Activated CD4-positive, alpha-beta T cell treated with anti-CD3 and anti-CD28 coated beads, Interleukin-2, amount 10 ng/mL, durations not matched to agents 24 days and 14 days (primary cell): ENCODE data around the gene WDR1. TPM values are rescaled to one million over a fixed set of nuclear protein-coding genes. Genes with fewer than 3 reads are reported as not detected.
A peak's percentile ranks its signal among the peaks of the same experiment; 100 is the strongest.

Source experiments
- DNase-seq: peaks from one replicate; pipeline ENCODE4 v3.0.0; 2022
- H3K27ac Mint-ChIP-seq: one replicate; pipeline ENCODE4 v1.8.0; 2022; ENCODE audit warnings: mild to moderate bottlenecking, mixed read lengths
- H3K27me3 Mint-ChIP-seq: one replicate; pipeline ENCODE4 v1.8.0; 2022; ENCODE audit warnings: mixed read lengths
- H3K36me3 Mint-ChIP-seq: one replicate; pipeline ENCODE4 v1.8.0; 2022; ENCODE audit warnings: low read depth, mild to moderate bottlenecking, mixed read lengths
- H3K4me1 Mint-ChIP-seq: one replicate; pipeline ENCODE4 v1.8.0; 2021; ENCODE audit warnings: mixed read lengths
- H3K4me3 Mint-ChIP-seq: one replicate; pipeline ENCODE4 v1.8.0; 2022; ENCODE audit warnings: mild to moderate bottlenecking, moderate library complexity, mixed read lengths
- H3K9me3 Mint-ChIP-seq: one replicate; pipeline ENCODE4 v1.8.0; 2021; ENCODE audit warnings: mixed read lengths
- intact Hi-C: fragments of 100-400 bp; cut with micrococcal nuclease; formaldehyde crosslinking; loops from one replicate; pipeline ENCODE4 v1.15.1; 2023
- total RNA-seq: library from RNA; stranded (reverse); gene quantifications from 2 replicates; pipeline ENCODE4 v1.2.3, GENCODE V29; 2022

WDR1 gene
- total RNA-seq, 1 donor from 2014 or later, result 369 TPM

DNA sequence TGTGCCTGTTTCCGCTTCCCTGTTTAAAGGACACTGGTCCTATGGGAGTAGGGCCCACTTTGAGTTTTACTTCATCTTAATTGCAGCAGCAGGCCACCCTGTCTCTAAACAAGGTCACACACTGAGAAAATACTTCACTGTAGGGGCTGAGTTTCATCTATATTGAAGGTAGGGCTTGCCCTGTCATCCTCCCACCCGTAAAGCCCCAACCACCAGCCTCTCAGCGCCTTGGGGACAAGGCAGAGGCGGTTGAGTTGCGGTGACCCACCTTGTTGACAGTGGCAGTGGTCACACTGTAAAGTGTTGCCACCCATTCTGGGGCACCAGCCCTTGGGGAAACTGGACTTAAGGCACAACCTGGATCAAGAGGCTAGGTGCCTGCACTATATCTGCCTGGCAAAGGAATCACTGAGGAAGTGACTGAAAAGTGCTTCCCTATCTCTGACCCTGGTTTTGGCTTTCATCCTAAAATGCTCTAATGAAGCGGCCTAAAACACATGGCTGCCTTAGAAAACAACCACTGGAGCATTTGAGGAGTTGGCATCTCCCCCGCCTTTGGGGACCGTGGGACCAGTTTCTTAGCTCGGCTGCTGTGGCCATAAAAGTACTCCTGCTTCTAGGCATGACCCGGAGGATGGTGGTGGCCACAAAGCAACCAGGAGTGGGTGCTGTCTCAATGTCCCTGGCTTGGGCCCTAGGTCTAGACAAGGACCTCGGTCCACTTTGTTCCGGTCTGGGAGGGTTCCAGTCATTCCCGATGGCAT lies 7.8 kb upstream of the WDR1 start:
- H3K4me1 Mint-ChIP-seq, result peaks cover 35% of the 10 kb centered on the region
- intact Hi-C loops, result no loop called here
- peaks cover 4% of the 10 kb centered on the region for H3K9me3 Mint-ChIP-seq
- H3K27ac Mint-ChIP-seq, result peak overlapping the region; percentile 80
- H3K36me3 Mint-ChIP-seq, result no peaks in the 10 kb centered on the region
- H3K27me3 Mint-ChIP-seq, result no peaks in the 10 kb centered on the region
- no peak overlapping the region for H3K4me3 Mint-ChIP-seq
- DNase-seq, result no peak

DNA sequence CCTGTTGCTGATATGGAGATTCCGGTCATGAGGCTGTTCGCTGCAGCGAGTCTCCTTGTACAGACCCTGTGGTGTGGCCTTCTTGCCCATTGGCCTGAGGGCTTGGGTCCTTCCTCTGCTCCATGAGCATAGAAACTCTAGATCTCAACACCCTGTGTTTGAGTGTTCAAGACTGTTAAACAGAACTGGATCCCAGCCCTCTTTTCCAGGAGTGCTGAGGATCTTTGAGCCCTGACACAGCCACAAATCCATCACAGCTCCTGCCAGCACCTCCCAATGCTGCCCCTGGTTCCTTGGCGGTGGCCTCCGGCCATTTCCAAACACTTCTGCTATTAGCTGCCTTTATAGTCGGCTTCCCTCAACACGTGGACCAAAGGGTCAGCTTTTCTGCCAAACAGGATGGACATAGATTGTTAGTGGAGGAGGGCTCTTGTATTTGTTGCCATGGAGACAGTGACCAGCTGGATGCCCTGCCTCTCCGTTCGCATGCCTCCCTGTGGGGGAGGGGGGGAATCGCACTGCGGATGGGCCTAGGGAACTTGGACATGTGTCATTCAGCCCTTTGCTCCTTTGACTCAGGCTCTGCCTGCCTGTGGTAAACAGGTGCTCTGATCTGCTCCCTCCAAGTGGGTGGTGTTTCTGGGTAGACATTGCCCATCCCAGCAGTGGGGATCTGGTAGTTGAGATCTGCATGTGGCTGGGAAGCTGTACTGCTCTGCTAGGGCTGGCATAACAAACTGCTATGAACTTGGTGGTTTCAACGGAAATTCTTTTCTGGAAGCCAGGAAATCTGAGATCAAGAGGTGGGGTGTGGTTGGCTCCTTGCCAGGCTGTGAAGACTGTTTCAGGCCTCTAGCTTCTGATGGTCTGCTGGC lies 6.9 kb upstream of the WDR1 start:
- Mint-ChIP-seq H3K9me3 (peaks cover 4% of the 10 kb centered on the region), H3K4me1 (peaks cover 43% of the 10 kb centered on the region), H3K27me3 (no peaks in the 10 kb centered on the region), H3K4me3 (peak overlapping the region; percentile 39), H3K27ac (peak overlapping the region; percentile 80), H3K36me3 (no peaks in the 10 kb centered on the region)
- intact Hi-C loops, result no loop called here
- peak; percentile 70 for DNase-seq

GRCh38 chr4:10122236-10122932 lies 5.8 kb upstream of the WDR1 start:
- Mint-ChIP-seq H3K27ac (no peak overlapping the region), H3K4me1 (peaks cover 54% of the 10 kb centered on the region), H3K36me3 (no peaks in the 10 kb centered on the region), H3K27me3 (no peaks in the 10 kb centered on the region), H3K9me3 (peaks cover 4% of the 10 kb centered on the region), H3K4me3 (no peak overlapping the region)
- peak; percentile 56 for DNase-seq
- intact Hi-C loops, result no loop called here

DNA sequence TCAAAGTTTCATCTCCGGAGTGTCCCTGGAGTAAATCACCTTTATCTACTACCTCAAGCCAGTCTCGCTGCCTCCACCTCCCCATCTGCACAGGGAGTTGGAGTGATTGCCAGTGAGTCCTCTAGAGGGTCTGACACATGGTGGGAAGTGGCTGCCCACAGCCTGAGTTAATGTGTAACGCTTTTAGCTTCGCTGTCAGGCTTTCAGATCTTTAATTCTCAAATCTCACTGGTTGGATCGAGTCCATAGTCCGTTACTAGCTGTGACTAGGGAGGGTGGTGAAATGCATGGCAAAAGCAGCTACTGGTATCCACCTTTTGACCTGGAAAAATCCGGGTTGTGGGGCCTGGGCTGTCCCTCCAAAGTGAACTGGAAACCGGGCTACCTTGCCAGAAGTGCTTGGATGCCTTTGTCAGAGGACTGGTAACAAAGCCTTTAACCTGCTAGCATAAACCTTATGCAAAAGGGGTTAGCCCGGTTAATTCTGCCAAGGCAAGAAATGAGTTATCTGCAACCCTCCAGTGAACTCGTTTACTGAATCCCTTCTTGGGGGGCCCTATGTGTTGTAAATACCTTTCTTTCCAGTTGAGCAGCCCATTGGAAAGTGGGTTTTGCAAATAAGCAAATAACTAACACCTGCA lies 5.1 kb upstream of the WDR1 start:
- Mint-ChIP-seq H3K4me3 (no peak overlapping the region), H3K27me3 (no peaks in the 10 kb centered on the region), H3K36me3 (no peaks in the 10 kb centered on the region), H3K27ac (no peak overlapping the region), H3K9me3 (peaks cover 4% of the 10 kb centered on the region), H3K4me1 (peaks cover 59% of the 10 kb centered on the region)
- peak; percentile 56 for DNase-seq
- intact Hi-C loops, result no loop called here

DNA sequence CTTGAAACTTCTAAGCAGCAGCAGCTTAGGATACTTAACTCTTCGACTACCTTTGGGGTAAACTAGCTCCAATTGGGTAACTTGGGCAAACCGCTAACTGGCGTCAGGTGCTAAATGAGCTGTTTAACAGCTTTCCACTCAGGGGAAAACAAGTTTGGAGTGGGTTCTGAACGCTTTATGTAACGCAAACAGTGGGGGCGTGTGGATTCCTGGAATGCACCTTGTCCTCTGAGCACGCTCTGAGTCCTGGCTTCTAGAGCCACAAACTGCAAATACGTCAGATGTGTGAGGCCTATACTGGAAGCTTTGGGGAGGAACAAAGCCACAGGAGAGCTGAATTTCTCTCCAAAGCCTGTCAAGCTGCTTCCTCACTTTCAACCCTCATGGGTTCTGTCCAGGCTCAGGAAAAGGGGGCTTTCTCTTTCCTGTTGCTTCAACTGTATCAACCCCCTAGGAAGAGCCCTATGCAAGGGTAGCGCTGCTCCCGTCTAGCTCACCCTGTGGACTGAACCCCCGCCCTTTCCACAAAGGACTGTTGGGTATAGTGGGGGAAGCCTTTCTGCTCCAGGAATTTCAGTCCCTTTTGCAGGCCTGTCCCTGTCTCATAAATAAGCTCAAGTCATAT lies 4.5 kb upstream of the WDR1 start:
- no peaks in the 10 kb centered on the region for H3K27me3 Mint-ChIP-seq
- peaks cover under 1% of the 10 kb centered on the region for H3K36me3 Mint-ChIP-seq
- peaks cover 4% of the 10 kb centered on the region for H3K9me3 Mint-ChIP-seq
- H3K4me3 Mint-ChIP-seq, result no peak overlapping the region
- H3K4me1 Mint-ChIP-seq, result peaks cover 59% of the 10 kb centered on the region
- intact Hi-C loops, result no loop called here
- peak; percentile 58 for DNase-seq
- peak overlapping the region; percentile 66 for H3K27ac Mint-ChIP-seq

GRCh38 chr4:10119773-10120172 lies 3.2 kb upstream of the WDR1 start:
- intact Hi-C loops, result no loop called here
- no peaks in the 10 kb centered on the region for H3K27me3 Mint-ChIP-seq
- H3K4me1 Mint-ChIP-seq, result peaks cover 67% of the 10 kb centered on the region
- H3K4me3 Mint-ChIP-seq, result no peak overlapping the region
- no peak overlapping the region for H3K27ac Mint-ChIP-seq
- H3K36me3 Mint-ChIP-seq, result peaks cover 13% of the 10 kb centered on the region
- no peaks in the 10 kb centered on the region for H3K9me3 Mint-ChIP-seq
- DNase-seq, result no peak

DNA sequence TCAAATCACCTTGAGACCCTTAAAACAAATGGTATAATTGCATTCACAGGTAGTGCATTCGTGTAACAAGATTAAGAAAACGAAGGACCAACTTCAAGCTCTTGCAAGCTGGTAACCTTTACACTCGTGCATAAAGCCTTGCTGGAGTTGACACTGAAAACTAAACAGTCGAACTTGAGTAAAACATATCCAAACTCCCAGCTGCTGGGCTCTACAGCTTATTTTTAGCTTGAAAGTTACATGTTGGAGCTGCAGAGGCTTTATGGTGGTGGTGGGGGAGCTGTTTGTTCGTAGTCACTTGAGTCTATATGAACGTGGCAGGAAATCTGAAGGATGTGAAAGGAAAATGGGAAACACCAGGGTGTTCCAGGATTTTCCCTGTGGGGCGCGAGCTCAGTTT lies 2.7 kb upstream of the WDR1 start:
- no peaks in the 10 kb centered on the region for H3K27me3 Mint-ChIP-seq
- H3K4me3 Mint-ChIP-seq, result peak overlapping the region; percentile 85
- intact Hi-C loops, result no loop called here
- peaks cover 68% of the 10 kb centered on the region for H3K4me1 Mint-ChIP-seq
- DNase-seq, result no peak
- peaks cover 18% of the 10 kb centered on the region for H3K36me3 Mint-ChIP-seq
- no peaks in the 10 kb centered on the region for H3K9me3 Mint-ChIP-seq
- H3K27ac Mint-ChIP-seq, result peak overlapping the region; percentile 93

DNA sequence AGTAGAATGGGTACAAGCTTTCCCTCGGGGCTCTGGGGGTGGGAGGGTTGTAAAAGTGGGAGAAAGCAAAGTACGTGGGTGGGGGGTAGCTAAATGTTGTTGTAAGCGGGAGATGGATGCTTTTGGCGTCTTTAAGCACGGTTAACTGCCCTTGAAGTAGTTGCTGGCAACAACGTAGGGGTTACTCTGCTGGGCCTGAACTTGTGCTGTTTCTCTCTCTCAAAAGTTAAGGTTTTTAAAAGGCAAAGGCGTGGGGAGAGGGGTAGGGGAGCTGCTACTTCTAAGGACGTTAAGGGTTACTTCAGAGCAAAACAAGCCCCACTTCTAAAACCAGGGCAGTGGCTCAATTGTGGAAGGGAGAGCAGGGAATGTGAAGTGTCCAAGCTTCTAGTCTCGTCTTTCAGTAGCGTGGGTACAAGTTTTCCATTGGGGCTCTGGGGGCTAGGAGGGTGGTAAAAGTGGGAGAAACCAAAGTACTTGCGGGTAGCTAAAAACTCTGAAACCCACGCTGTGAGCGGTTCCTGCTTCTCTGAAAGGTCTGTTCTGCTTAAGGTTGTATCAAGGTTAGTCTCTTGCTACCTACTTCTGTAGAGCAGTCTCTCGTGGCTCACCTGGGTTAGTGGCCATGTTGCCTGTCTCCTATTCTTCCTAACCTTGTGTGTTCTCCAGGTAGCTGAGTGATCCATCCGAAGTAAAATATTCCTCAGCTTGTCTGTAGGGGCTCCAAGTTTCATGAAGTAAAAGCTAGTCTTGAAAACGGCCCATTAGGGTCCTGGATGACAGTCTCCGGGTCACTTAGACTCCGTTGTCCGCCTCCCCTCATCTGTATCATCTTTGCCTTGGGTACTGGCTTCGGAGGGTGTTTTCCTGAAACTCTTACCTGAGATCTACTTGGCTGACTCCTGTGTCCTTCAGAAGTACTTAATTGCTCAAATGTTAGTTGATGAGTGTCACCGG lies 1.7 kb upstream of the WDR1 start:
- Mint-ChIP-seq H3K36me3 (peaks cover 28% of the 10 kb centered on the region), H3K9me3 (no peaks in the 10 kb centered on the region), H3K4me1 (peaks cover 68% of the 10 kb centered on the region), H3K4me3 (peak overlapping the region; percentile 85), H3K27ac (peak overlapping the region; percentile 93), H3K27me3 (no peaks in the 10 kb centered on the region)
- intact Hi-C loops, result no loop called here
- peak; percentile 71 for DNase-seq

GRCh38 chr4:10117359-10118047 lies 904 bp upstream of the WDR1 start:
- Mint-ChIP-seq H3K9me3 (no peaks in the 10 kb centered on the region), H3K4me1 (peaks cover 65% of the 10 kb centered on the region), H3K27ac (peak overlapping the region; percentile 93), H3K36me3 (peaks cover 35% of the 10 kb centered on the region), H3K27me3 (no peaks in the 10 kb centered on the region), H3K4me3 (peak overlapping the region; percentile 85)
- intact Hi-C loops, result loop anchor here (1.0 to 2.0 kb wide), 4 partner anchors 64 to 613 kb away; partner anchors contain the start of gene ZNF518B
- DNase-seq, result peak; percentile 84

- H3K27me3 Mint-ChIP-seq, result no peaks in the 10 kb centered on the region
- no peaks in the 10 kb centered on the region for H3K9me3 Mint-ChIP-seq
- intact Hi-C loops, result loop anchor here (1.0 to 2.0 kb wide), 4 partner anchors 10 to 615 kb away; partner anchors contain the start of gene ZNF518B
- H3K36me3 Mint-ChIP-seq, result peaks cover 50% of the 10 kb centered on the region
- H3K4me3 Mint-ChIP-seq, result peak overlapping the region; percentile 98
- peaks cover 72% of the 10 kb centered on the region for H3K4me1 Mint-ChIP-seq
- peak overlapping the region; percentile 95 for H3K27ac Mint-ChIP-seq
- DNase-seq, result peak; percentile 93
Measured at GRCh38 chr4:10115797-10116568, 616 bp downstream of the WDR1 start.

- H3K4me3 Mint-ChIP-seq, result peak overlapping the region; percentile 98
- no peaks in the 10 kb centered on the region for H3K27me3 Mint-ChIP-seq
- H3K36me3 Mint-ChIP-seq, result peaks cover 55% of the 10 kb centered on the region
- H3K4me1 Mint-ChIP-seq, result peaks cover 71% of the 10 kb centered on the region
- intact Hi-C loops, result no loop called here
- no peak for DNase-seq
- peak overlapping the region; percentile 95 for H3K27ac Mint-ChIP-seq
- no peaks in the 10 kb centered on the region for H3K9me3 Mint-ChIP-seq
Measured at GRCh38 chr4:10115271-10115796, 1.3 kb downstream of the WDR1 start.
